GM18519 (cell line): ENCODE measurements around the gene GLI3.

Source experiments
- ATAC-seq: cut with Tn5 transposase; IDR thresholded peaks from one replicate; pipeline ENCODE4 v1.9.1; 2021; ENCODE audit warnings: mild to moderate bottlenecking, moderate library complexity; ENCODE audit not compliant: unreplicated experiment, low FRiP score

The GLI3 gene

DNA sequence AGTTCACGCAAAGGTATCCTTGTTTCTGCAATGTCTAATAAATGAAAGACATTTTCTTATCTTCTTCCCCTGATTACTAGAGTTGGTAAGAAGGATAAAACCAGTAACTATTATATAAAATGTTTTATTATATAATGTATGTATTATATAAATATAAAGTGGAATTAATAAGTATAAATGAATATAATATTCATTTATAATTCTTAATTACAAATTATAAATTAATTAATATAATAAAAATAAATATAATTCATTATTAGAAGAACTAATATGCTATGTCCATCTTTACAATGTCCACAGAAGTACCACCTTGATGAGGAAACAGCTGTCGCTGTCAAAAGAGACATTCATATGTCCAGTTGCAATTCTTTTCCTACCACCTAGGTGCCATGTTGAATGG, 177.7 kb downstream of the GLI3 start:
- ATAC-seq, result no peak

- no peak for ATAC-seq
Observed at GRCh38 chr7:42057331-42057730, 179.7 kb downstream of the GLI3 start.

GRCh38 chr7:42055171-42055570, 181.8 kb downstream of the GLI3 start:
- no peak for ATAC-seq

DNA sequence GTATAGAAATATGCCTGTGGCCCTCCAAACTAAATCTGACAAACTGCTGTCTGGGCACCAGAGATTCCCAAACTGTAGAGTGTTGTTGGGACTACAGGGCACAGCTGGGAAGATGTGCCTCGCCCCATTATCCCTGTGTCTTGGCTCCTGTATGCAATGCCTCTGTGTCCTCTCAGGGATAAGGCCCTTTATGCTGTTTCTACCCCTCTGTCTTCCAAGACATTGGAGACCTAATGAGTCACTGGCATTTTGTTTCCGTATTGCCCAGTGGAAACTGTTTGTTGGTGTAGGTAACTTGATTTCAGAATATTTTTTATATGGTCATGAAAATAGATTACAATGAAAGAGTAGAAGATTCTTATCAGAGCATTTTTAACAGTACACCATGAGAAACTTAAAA, 183.2 kb downstream of the GLI3 start:
- no peak for ATAC-seq

DNA sequence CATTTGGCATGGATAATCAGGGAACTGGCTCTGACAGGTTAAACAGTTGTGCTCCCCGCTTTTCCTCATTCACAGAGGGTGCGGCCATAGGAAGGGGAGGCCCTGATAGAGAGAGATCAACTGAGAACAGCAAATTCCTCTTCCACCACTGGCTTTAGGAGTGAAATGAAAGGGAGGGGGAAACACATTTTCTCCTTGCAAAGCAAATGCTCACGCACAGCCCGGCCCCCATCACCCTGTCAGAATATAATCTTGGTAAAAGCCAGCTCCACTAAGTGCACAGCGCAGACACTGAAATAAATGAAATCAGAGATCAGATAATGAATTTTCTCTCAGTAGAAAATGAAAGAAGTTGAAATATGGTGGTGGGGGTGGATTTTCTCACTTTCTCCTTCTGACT, 187.2 kb downstream of the GLI3 start:
- ATAC-seq, result no peak

DNA sequence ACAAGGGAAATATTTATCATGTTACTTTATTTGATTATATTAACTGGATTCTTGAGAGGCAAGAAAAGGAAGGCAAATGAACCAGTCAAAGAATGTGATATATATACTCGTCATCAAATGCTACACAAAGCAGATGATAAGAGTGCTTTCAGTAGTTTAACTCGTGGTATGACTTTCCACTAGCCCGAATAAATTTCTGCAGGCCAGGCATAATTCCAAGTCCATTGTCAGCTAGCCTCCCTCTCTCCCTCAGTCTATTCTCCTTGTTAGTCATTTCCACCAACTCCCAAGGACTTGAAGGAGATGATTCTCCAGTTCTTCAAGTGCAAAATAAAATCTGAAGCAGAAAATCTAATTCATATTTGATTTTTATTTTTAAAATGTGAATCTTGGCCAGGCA, 190.5 kb downstream of the GLI3 start:
- ATAC-seq, result no peak

DNA sequence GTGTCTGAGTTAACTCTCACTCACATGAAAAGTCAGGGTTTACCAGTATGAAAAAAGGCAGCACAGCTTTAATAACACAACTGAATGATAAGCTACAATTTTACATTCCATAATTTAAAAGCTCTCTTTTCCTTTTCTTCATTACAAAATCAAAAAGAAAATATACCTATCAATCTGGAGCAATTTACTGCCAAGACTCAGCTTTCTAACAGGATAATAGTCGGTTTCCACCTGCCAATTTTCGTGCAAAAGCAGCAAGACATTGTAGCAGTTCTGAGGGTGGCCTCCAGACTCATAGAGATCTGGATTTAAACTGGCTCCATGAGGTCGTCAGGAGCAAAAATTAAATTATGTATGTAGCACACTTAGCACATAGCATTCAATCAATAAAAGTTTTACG, 191.0 kb downstream of the GLI3 start:
- ATAC-seq, result no peak

- no peak for ATAC-seq
Observed at GRCh38 chr7:42039921-42040320, 197.1 kb downstream of the GLI3 start.

GRCh38 chr7:42035210-42035609, 201.8 kb downstream of the GLI3 start:
- no peak for ATAC-seq

- ATAC-seq, result no peak
Observed at GRCh38 chr7:42033480-42033879, 203.5 kb downstream of the GLI3 start.

- no peak for ATAC-seq
Observed at GRCh38 chr7:42029405-42029804, 207.6 kb downstream of the GLI3 start.

- ATAC-seq, result no peak
Observed at GRCh38 chr7:42027521-42027920, 209.5 kb downstream of the GLI3 start.

DNA sequence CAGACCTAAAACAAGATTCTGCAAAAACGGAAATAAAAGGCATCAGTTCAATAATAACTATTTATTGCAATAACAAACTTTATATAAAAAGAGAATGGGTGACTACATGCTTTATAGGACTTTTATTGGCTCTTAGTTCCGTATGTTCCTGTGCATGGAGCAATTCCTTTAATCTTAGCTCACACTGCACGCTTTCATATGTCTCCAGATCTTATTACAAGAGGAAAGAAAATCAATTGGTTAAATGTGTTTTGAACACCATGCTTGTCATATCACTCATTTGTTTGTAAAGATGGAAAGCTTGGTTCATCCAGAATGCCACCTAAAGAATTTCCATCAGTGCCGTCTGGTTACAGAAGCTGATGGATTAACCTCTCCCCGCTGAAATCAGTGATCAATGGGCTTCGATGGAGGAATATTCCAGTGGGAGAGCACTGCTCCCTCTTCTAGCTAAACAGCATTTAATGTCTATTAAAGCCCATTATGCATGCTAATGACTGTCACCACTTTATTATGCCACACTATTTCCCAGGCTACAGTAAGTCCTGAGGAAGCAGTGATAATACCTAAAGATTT, 210.3 kb downstream of the GLI3 start:
- ATAC-seq, result no peak

- no peak for ATAC-seq
Observed at GRCh38 chr7:42025635-42026375, 211.2 kb downstream of the GLI3 start.

- ATAC-seq, result no peak
Observed at GRCh38 chr7:42024537-42024936, 212.5 kb downstream of the GLI3 start.

GRCh38 chr7:42023262-42023661, 213.7 kb downstream of the GLI3 start:
- no peak for ATAC-seq

DNA sequence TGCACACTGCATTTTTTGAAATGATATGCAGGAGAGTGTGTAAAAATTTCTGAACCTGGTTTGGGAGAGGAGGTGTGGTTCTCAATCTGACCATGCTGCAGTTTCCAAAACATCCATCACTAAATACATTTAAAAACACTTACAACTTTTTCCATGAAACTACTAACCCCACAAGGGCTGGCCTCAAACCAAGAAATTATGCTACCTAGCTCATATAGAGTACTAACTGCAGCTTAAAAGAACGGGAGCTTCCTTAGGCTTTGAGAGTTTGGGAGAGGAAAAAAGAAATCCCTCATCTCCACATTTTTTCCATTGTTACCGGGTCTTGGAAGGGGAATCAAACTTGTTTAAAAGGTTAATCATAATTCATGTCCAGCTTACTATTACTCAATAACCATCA, 214.2 kb downstream of the GLI3 start:
- no peak for ATAC-seq

DNA sequence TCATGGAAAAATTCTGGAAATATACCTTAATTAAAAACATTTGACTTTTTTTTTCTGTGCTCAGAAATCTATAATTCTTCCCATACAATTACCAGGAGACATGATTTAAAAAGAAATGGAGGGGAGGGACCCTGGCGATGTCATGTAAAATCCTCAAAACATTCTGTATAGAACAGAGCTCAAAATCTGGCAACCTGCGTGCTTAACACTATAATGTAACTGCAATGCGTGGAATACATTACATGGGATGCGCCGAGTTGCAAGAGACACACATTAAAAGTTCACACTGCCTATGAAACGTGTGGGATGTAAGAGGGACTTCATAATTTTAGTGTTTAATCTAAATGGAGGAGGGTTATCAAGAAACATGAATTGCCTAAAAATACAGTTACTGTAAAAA, 215.0 kb downstream of the GLI3 start:
- no peak for ATAC-seq

DNA sequence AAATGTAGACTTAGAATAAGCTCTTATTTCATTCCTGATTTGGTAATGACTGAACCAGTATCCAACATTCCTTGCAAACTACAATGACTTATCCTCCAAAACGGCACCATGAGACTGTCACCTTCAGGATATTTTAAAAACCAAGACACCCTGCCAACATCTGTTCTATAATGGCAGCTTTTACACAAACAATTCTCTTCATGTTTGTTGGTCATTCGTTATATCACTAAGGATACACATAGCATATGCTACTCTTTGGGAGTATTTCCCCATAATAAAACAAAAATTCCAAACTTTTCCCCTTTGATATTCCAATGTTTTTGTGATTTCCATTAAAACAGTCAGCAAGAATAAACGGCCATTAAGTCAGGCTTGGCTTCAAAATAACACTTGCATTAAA, 215.4 kb downstream of the GLI3 start:
- no peak for ATAC-seq

- no peak for ATAC-seq
Observed at GRCh38 chr7:42020061-42020460, 216.9 kb downstream of the GLI3 start.

DNA sequence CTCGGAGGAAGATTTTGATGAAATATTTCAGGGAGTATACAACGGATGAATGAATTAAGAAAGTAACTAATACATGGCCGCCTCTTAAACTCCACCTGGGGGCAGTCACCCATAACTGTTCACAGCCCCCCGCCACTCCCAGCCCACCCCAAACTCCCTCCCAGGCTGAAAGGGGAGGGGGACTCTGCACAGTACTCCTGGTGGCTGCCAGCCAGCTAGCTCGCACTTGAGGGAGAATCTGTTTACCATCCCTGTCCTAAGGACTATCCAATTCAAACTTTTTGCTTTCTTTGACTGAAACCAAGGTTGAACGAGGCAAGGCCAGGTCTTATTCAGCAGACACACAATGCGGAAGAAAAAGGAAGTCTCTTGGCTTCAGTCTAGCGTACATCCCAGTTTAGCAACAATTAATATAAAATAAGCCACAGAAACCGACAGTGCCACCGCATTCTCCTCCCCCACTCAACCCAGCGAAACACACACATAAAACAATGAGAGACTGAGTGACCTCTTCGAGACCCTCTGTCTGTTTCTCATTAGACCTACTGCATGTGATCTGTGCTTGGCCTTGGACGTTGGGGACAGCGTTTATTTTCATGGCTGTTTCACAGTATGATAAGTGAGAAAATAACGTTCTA, 219.5 kb downstream of the GLI3 start:
- no peak for ATAC-seq

GRCh38 chr7:42016517-42016916, 220.5 kb downstream of the GLI3 start:
- ATAC-seq, result no peak
